HG03521 (cell line): Measurements from ENCODE around the gene LYRM7.

ENCODE experiments used
- ATAC-seq: cut with Tn5 transposase; IDR thresholded peaks from one replicate; pipeline ENCODE4 v1.9.1; 2021; ENCODE audit warnings: mild to moderate bottlenecking, moderate library complexity; ENCODE audit not compliant: unreplicated experiment

The LYRM7 gene

DNA sequence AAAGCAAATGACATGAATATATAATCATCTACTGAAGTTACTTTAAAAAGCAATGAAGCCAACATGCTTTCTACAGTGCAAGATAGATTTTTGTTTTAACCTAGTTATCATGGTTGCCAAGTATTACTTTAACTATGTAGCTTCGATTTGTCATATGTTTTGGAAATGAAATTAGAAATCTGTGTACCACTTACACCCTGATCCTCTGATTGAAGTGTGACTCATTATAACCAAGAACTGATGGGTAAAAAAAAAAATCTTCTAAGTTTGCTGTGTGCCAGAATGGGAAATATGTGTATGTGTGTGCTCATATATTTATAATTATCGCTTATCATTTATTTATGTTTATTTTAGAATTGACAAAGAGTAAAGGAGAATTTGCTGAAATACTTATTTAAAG lies 84.0 kb downstream of the LYRM7 start:
- ATAC-seq = no peak
